GM18870 (cell line): ENCODE data around the gene COMMD8.
"Not testable (repeated sequence)": the region's sequence is repeated elsewhere in the genome, so short reads cannot be mapped to it uniquely, and the experiment has no call there.

Experiments used
- ATAC-seq: cut with Tn5 transposase; IDR thresholded peaks from one replicate; pipeline ENCODE4 v1.9.1; 2021; ENCODE audit warnings: moderate library complexity; ENCODE audit not compliant: unreplicated experiment

COMMD8 gene

GRCh38 chr4:47463235-47463956 lies at the start of gene COMMD8:
Gene COMMD8, minus strand, starts transcription at chr4:47463702. Its CDS starts 51 bp downstream, at chr4:47463651.
- peak; percentile 87 for ATAC-seq

DNA sequence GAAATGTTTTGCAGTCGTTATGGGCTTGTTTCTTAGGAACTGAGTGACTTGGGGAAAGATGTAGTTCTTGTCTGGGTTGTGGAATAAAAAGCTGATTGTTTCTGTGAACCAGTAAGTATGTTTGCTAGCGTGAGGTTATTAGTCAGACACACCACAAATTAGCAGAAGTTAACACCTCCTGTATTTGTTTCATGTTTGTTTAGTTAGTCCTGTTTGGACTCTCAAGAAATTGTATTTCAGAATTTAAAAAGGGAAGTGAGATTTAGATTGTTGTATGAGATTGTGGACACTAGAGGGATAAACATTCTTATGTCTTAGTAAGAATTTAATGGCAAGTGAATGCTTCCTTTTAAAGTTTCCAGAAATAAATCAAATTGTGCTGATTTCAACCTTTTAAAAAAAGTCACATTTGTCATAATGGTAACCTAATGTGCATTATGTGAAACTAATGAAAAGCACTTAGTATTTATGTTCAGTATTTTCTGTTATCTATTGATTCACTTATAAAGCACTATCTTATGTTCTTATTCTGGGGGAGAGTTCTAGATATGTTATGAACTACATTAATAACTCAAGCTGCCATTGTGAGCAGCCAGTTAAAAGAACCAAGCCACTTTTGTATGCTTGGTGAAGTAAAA lies 47.1 kb upstream of the COMMD8 start:
- ATAC-seq, result peak; percentile 99

GRCh38 chr4:47505666-47506065 lies 42.2 kb upstream of the COMMD8 start:
- no peak for ATAC-seq

- no peak for ATAC-seq
Observed at GRCh38 chr4:47505147-47505546, 41.6 kb upstream of the COMMD8 start.

DNA sequence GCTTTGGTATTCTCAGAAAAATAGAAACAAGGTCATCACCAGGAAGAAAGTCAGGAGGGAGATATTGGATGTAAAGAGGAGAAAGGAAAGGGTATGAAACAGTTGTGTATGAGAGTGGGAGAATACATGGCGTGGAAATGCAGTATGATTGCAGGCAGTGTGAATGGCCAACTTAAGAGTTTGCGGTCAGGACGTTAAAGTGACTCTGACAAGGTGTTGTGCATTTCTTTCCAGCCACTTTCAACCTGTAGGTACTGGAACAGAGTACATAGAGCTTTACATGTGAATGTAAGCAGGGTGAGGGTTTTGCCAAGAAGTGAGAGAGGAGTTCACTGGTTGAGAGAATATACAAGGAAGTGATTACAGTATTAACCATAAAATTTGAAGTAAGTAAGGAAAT lies 37.3 kb upstream of the COMMD8 start:
- no peak for ATAC-seq

- ATAC-seq, result no peak
Observed at GRCh38 chr4:47499700-47500099, 36.2 kb upstream of the COMMD8 start.

DNA sequence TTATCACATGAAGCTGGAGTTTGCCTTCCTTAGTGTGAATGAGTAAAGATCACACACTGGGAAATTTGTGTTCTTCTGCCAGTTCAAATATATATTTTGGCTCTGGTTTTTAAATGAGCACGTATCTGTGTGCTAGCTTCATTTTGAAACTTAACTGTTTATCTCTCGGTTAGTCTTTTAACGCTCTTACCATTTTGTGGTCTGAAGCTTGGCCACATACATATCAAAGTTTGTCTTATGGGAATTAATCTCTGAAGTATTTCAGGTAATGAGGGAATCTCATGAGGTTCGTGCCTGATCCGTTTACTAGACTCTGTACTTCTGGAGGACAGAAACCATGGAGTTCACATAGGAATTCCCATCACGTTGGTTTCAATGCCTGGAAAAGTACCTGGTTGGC lies 35.4 kb upstream of the COMMD8 start:
- ATAC-seq, result peak; percentile 27

- peak; percentile 2 for ATAC-seq
Observed at GRCh38 chr4:47494124-47494430, 30.6 kb upstream of the COMMD8 start.

DNA sequence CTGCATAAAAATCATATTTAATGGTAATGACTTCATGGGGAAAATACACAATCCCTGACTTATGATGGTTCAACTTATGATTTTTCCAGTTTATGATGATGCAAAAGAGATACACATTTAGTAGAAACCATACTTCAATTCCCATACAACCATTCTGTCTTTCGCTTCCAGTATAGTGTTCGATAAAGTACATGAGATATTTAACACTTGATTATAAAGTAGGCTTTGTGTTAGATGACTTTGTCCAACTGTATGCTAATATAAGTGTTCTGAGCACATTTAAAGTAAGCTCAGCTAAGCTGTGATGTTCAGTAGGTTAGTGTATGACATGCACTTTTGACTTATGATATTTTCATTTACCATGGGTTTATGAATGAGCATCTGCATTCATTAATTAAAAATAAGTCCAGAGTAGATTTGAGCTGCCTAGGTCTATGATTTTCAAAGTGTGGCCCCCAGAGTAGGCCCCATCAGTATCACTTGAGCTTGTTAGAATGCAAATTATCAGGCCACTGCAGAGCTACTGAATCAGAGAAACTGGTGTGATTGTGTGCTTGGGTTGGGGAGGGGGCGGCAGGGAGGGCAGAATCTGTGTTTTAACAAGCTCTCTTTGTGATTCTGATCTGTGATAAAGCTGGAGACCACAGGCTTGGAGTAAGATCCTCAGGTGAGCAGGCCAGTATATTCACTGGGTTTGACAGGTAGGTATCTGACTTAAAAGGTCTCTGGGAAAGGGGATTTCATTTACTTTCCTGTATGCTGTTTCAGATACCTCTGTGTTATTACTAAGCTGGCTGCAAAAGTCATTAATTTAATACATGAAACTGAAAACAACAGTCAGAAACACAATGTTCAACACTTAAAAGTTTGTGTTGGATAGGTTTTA lies 30.0 kb upstream of the COMMD8 start:
- ATAC-seq, result peak; percentile 50

DNA sequence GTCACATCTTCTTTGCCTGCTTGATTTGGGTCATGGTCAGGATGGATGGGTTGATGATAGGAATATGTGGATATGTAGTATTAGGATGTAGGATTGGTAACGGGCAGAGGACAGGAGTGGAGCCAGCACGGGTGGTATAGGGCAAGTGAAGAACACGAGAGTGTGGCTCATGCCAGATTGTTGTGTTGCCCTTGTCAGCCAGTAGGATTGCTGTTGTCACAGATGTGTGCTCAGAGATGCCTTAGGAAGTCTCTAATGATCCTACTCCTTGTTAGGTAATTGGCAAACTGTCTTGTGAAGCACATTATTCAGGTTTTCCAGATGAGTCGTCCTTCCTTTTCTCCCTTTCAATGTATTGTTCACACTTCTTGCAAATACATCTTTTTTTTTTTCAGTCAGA lies 27.0 kb upstream of the COMMD8 start:
- peak; percentile 73 for ATAC-seq

- ATAC-seq, result no peak
Observed at GRCh38 chr4:47488706-47489105, 25.2 kb upstream of the COMMD8 start.

DNA sequence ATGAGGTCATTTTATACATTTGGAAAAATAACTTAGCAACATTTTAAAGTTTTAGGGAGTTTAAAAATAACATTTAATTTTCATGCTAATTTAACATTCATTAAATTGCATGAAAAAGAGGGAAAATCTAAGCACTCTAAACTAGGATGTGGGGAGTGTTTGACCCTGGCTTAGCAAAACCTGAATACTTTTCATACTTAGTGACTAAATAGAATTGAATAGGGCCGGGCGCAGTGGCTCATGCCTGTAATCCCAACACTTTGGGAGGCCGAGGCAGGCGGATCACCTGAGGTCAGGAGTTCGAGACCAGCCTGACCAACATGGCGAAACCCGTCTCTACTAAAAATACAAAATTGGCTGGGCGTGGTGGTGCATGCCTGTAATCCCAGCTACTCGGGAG lies 23.2 kb upstream of the COMMD8 start:
- ATAC-seq, result not testable (repeated sequence)

GRCh38 chr4:47486231-47486673 lies 22.8 kb upstream of the COMMD8 start:
- ATAC-seq, result no peak

- no peak for ATAC-seq
Observed at GRCh38 chr4:47485768-47486167, 22.3 kb upstream of the COMMD8 start.

DNA sequence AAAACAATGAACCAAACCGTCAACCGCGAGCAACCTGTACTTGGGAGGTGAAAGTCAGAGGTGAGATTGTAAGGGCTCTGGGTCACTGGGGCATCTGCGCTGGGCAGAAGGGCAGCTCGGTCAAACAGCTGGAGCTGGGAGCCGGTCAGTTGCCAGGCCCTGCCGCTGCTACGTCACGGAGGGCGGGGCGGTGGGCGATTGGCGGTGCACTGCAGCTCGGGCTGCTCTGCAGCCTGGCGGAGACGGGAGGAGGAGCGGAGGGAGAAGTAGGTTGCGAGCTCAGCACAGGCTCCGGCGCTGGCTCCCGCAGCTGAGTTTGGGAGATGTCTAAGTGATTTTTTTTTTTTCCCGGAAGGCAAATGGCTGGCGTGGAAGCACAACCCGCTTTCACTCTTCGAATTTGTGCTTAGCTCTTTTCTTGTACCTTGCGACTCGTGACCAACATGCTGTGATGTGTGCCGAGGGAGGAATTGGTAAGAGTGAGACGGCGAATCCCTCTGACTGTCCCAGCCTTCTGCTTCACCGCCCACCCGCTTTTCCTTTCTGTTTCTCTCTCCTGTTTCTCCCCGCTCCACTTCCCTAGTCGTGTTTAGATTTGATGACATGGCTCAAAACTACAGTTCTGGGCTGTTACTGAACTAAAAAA lies 21.7 kb upstream of the COMMD8 start, which contains the start of gene ATP10D:
TSS of gene ATP10D (plus strand) at position 229 of the 646 bp plus-strand sequence. CDS start 27,266 bp downstream, outside the sequence.
- peak; percentile 88 for ATAC-seq

DNA sequence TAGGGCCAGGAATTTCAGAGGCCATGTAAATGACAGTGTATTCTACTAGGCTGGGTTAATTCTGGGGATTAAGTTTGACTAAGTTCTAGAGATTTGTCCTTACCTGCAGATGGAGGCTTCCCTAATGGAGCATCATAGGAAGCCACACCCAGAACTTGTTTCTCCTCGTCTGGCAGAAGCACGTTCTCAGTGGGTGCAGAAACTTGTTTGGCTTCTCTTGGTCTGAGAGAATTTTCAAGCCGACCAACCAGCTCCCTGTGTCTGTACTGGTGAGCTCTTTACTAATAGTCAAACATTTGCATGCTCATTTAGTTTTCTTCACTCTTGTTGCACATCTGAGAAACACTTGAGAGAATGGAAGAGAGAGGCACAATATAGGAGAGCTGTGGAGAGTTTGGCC lies 20.7 kb upstream of the COMMD8 start:
- ATAC-seq, result peak; percentile 29

DNA sequence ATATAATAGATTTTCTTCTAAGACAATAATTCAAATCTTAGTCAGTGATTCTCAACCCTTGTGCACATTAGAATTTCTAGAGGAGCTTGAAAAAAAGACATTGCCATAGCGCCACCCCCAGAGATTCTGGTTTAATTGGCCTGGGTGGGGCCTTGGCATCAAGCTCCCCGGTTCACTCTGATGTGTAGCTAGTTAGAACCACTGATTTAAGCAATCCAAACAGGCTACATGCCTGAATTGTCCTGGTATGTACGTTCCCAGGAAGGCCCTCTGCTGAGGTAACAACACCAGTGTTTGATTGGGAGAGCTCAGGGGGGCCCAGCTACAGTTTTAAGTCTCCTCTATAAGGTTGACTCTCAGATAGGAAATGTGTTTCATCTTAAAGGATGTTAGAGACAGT lies 20.2 kb upstream of the COMMD8 start:
- no peak for ATAC-seq

- no peak for ATAC-seq
Observed at GRCh38 chr4:47482326-47482725, 18.8 kb upstream of the COMMD8 start.

DNA sequence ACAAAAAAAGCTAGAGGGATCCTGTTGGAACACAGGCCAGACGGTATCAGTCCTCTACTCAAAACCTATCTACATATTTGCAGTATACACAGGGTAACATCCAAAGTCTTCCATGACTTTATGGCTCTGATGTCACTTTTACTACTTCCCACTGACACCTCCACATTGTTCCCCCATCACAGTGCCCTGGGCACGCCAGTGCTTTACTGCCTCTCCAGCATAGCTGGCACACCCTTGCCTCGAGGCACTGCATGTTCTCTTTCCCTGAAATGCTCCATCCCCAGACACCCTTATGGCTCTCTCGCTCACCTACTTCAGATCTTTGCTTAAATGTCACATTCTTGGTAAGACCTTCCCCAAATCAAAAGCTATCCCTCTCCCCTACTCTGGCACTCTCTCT lies 15.3 kb upstream of the COMMD8 start:
- no peak for ATAC-seq

- ATAC-seq, result no peak
Observed at GRCh38 chr4:47475411-47475810, 11.9 kb upstream of the COMMD8 start.

DNA sequence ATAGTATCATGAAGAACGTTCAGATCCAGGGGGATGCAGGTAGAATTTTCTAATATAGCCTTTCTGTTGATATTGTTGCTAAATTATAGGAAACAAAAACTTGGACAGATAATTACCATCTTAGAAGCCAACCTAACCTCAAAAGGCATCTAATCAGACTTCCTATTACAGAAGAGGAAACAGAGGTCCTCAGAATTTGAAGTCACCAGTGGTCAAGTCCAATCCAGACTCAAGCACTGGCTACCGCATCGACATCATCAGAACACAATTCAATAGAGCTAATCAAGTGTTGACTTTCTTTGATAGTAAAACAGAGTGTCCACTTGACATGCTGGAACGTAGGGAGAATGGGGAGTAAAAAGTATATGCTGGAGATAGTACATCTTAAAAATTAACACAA lies 11.3 kb upstream of the COMMD8 start:
- ATAC-seq, result no peak
